AG04450 (cell line): ENCODE measurements around the gene ZNF574. TPM values are rescaled to one million over a fixed set of nuclear protein-coding genes. Genes with fewer than 3 reads are reported as not detected.

Experiments
- CTCF ChIA-PET: fragments of 300-600, 350-600 bp; formaldehyde crosslinking; extraction: SDS; loops from one replicate; lab custom pipeline; 2022; ENCODE audit warnings: antibody characterized with exemption, inconsistent platforms; lab: Charles Lee
- POLR2A ChIA-PET: fragments of 350-600 bp; formaldehyde crosslinking; extraction: SDS; loops from one replicate; lab custom pipeline; 2021; ENCODE audit warnings: antibody characterized with exemption, inconsistent platforms; lab: Yijun Ruan, JAX
- DNase-seq: peaks from one replicate; pipeline ENCODE4 v3.0.0-alpha.2; 2011; ENCODE audit warnings: low read depth, low spot score
- H3K27ac ChIP-seq: one replicate; pipeline ENCODE4 v1.5.1; 2012; ENCODE audit warnings: low read depth, low read length, control low read depth
- H3K27me3 ChIP-seq: one replicate; pipeline ENCODE4 v1.6.0; 2012; ENCODE audit warnings: low read length; ENCODE audit not compliant: control insufficient read depth, insufficient read depth
- H3K4me3 ChIP-seq: 2 replicates; pipeline ENCODE4 v1.5.1; 2011; ENCODE audit warnings: mild to moderate bottlenecking, low read depth, low read length, control low read depth
- H3K9me3 ChIP-seq: 2 replicates; pipeline ENCODE4 v1.5.1; 2012; ENCODE audit warnings: low read length; ENCODE audit not compliant: control insufficient read depth, insufficient read depth
- CTCF ChIP-seq: IDR thresholded peaks from 2 replicates; pipeline ENCODE4 v1.5.1; 2011; ENCODE audit warnings: low read depth, low read length, control low read depth, inconsistent platforms
- polyA plus RNA-seq: library from polyadenylated mRNA; depleted of rRNA; stranded (reverse); fragments of >200 nt; gene quantifications from 2 replicates; pipeline ENCODE4 v1.2.3, GENCODE V29; 2011

ZNF574 gene
- polyA plus RNA-seq, 1 experiment = 5.5 TPM

- H3K27ac ChIP-seq = no peak overlapping the region
- CTCF ChIA-PET = no interaction called here
- no peak for DNase-seq
- POLR2A ChIA-PET = no interaction called here
- no peak overlapping the region for H3K4me3 ChIP-seq
- no peaks in the 10 kb centered on the region for H3K9me3 ChIP-seq
- H3K27me3 ChIP-seq = peaks cover 23% of the 10 kb centered on the region
- TF ChIP-seq CTCF = no peak
These were observed 18.1 kb upstream of the ZNF574 start for GRCh38 chr19:42057846-42058245.

- no peak for TF ChIP-seq CTCF
These were observed 16.8 kb upstream of the ZNF574 start for GRCh38 chr19:42059196-42059595.

GRCh38 chr19:42060117-42060516 is 15.8 kb upstream of the ZNF574 start:
- no peaks in the 10 kb centered on the region; the same call in 1 of the 2 replicates for H3K9me3 ChIP-seq
- POLR2A ChIA-PET = no interaction called here
- no peak for DNase-seq

More at GRCh38 chr19:42059196-42059595, 16.8 kb upstream of the ZNF574 start:
- Histone ChIP-seq H3K27me3 (peaks cover 24% of the 10 kb centered on the region), H3K4me3 (no peak overlapping the region), H3K9me3 (no peaks in the 10 kb centered on the region), H3K27ac (no peak overlapping the region)
- ChIA-PET CTCF (interaction anchor here (1.0 kb wide), 1 partner anchor 25 kb away, joined by 4 read pairs; no protein-coding TSS in a partner anchor), POLR2A (no interaction called here)
- DNase-seq = no peak

GRCh38 chr19:42062381-42062780 is 13.6 kb upstream of the ZNF574 start:
- peaks cover 31% of the 10 kb centered on the region for H3K27me3 ChIP-seq
- no peak for TF ChIP-seq CTCF
- no peaks in the 10 kb centered on the region; the same call in 1 of the 2 replicates for H3K9me3 ChIP-seq
- H3K27ac ChIP-seq = no peak overlapping the region
- DNase-seq = no peak
- ChIA-PET CTCF (no interaction called here), POLR2A (no interaction called here)
- H3K4me3 ChIP-seq = no peak overlapping the region

More at GRCh38 chr19:42060117-42060516, 15.8 kb upstream of the ZNF574 start:
- CTCF ChIA-PET = no interaction called here
- H3K27ac ChIP-seq = no peak overlapping the region
- no peak for TF ChIP-seq CTCF
- H3K4me3 ChIP-seq = no peak overlapping the region
- H3K27me3 ChIP-seq = peaks cover 23% of the 10 kb centered on the region

- no peak for TF ChIP-seq CTCF
- Histone ChIP-seq H3K27me3 (peaks cover 52% of the 10 kb centered on the region), H3K9me3 (no peaks in the 10 kb centered on the region; the same call in 1 of the 2 replicates), H3K27ac (no peak overlapping the region), H3K4me3 (no peak overlapping the region)
- ChIA-PET CTCF (interaction anchor here (0.7 kb wide), 1 partner anchor 30 kb away, joined by 5 read pairs; no protein-coding TSS in a partner anchor), POLR2A (no interaction called here)
- DNase-seq = no peak
These were observed 11.5 kb upstream of the ZNF574 start for GRCh38 chr19:42064432-42064831.
